ENCODE results near the gene IER3.

Gene IER3

GRCh38 chr6:30759575-30760239 is 15.4 kb upstream of the IER3 start:
- TF ChIP-seq CTCF (IDR thresholded peaks at IDR 0.05) = no peak

- TF ChIP-seq CTCF (IDR thresholded peaks at IDR 0.05) = no peak
These were observed 13.0 kb upstream of the IER3 start for GRCh38 chr6:30757261-30757904.

GRCh38 chr6:30754631-30755030 is 10.3 kb upstream of the IER3 start:
- TF ChIP-seq CTCF (IDR thresholded peaks at IDR 0.05) = no peak

GRCh38 chr6:30752157-30752927 is 8.0 kb upstream of the IER3 start:
- no peak for TF ChIP-seq CTCF (IDR thresholded peaks at IDR 0.05)

- TF ChIP-seq CTCF (IDR thresholded peaks at IDR 0.05) = no peak
These were observed 6.0 kb upstream of the IER3 start for GRCh38 chr6:30750379-30750668.

GRCh38 chr6:30749554-30750378 is 5.4 kb upstream of the IER3 start:
- no peak for TF ChIP-seq CTCF (IDR thresholded peaks at IDR 0.05)

- TF ChIP-seq CTCF (IDR thresholded peaks at IDR 0.05) = no peak
These were observed 4.6 kb upstream of the IER3 start for GRCh38 chr6:30748851-30749540.
